Stimulated activated CD4-positive, alpha-beta T cell treated with anti-CD3 and anti-CD28 coated beads, Interleukin-1b, Interleukin-23, amount 100 ng/mL, for 1 hour (primary cell): ENCODE data around the gene PPP2R2D.

Experiments
- DNase-seq, 2 donors: peaks; one replicate each; pipeline ENCODE4 v3.0.0-alpha.2; 2020; ENCODE audit warnings: low read depth in 2 of 2

The PPP2R2D gene

GRCh38 chr10:131928248-131929095 is 27.7 kb downstream of the PPP2R2D start:
- DNase-seq = no peak

GRCh38 chr10:131929122-131929845 is 28.5 kb downstream of the PPP2R2D start:
- no peak for DNase-seq

GRCh38 chr10:131930150-131930549 is 29.3 kb downstream of the PPP2R2D start:
- no peak for DNase-seq

- no peak for DNase-seq
Observed at GRCh38 chr10:131930586-131931330, 29.9 kb downstream of the PPP2R2D start.

- DNase-seq = no peak
Observed at GRCh38 chr10:131931981-131932380, 31.2 kb downstream of the PPP2R2D start.

GRCh38 chr10:131933016-131933695 is 32.3 kb downstream of the PPP2R2D start:
- DNase-seq = no peak

- DNase-seq = no peak
Observed at GRCh38 chr10:131933696-131934086, 32.9 kb downstream of the PPP2R2D start.

- DNase-seq = no peak
Observed at GRCh38 chr10:131934769-131935168, 34.0 kb downstream of the PPP2R2D start.

- DNase-seq = no peak
Observed at GRCh38 chr10:131935260-131935659, 34.5 kb downstream of the PPP2R2D start.

- DNase-seq = no peak
Observed at GRCh38 chr10:131936294-131936693, 35.5 kb downstream of the PPP2R2D start.

GRCh38 chr10:131936736-131937135 is 35.9 kb downstream of the PPP2R2D start:
- DNase-seq = no peak

GRCh38 chr10:131937836-131938235 is 37.0 kb downstream of the PPP2R2D start:
- DNase-seq = no peak

- no peak for DNase-seq
Observed at GRCh38 chr10:131938681-131939080, 37.9 kb downstream of the PPP2R2D start.

- no peak for DNase-seq
Observed at GRCh38 chr10:131942455-131942854, 41.6 kb downstream of the PPP2R2D start.

- no peak for DNase-seq
Observed at GRCh38 chr10:131943021-131943814, 42.4 kb downstream of the PPP2R2D start.

- no peak for DNase-seq
Observed at GRCh38 chr10:131944412-131944811, 43.6 kb downstream of the PPP2R2D start.

GRCh38 chr10:131944976-131945695 is 44.3 kb downstream of the PPP2R2D start:
- no peak for DNase-seq

- DNase-seq = no peak
Observed at GRCh38 chr10:131946321-131946751, 45.5 kb downstream of the PPP2R2D start.

- no peak for DNase-seq
Observed at GRCh38 chr10:131946880-131947279, 46.1 kb downstream of the PPP2R2D start.
